Progenitor cell of endocrine pancreas (in vitro differentiated cells): ENCODE measurements around the gene GPR107. TPM values are rescaled to one million over a fixed set of nuclear protein-coding genes. Genes with fewer than 3 reads are reported as not detected.

Experiments
- DNase-seq: peaks from one replicate; pipeline ENCODE4 v3.0.0; 2021; ENCODE audit warnings: low spot score; ENCODE audit not compliant: unreplicated experiment
- H3K27ac Mint-ChIP-seq: 2 replicates; pipeline ENCODE4 v1.8.0; 2021; ENCODE audit warnings: mild to moderate bottlenecking, moderate library complexity, mixed read lengths
- H3K27me3 Mint-ChIP-seq: 2 replicates; pipeline ENCODE4 v1.8.0; 2021; ENCODE audit warnings: mixed read lengths
- H3K36me3 Mint-ChIP-seq: 2 replicates; pipeline ENCODE4 v1.8.0; 2022; ENCODE audit warnings: mixed read lengths; ENCODE audit not compliant: insufficient read depth
- H3K4me1 Mint-ChIP-seq: 2 replicates; pipeline ENCODE4 v1.8.0; 2021; ENCODE audit warnings: low read depth, mixed read lengths
- H3K4me3 Mint-ChIP-seq: 2 replicates; pipeline ENCODE4 v1.8.0; 2021; ENCODE audit warnings: low read depth, mild to moderate bottlenecking, moderate library complexity, mixed read lengths
- H3K9me3 Mint-ChIP-seq: 2 replicates; pipeline ENCODE4 v1.8.0; 2021; ENCODE audit warnings: low read depth, mixed read lengths
- CTCF ChIP-seq: fragments of 200-600 bp; sonication (generic); IDR thresholded peaks from one replicate; pipeline ENCODE4 v1.5.0; 2021; ENCODE audit warnings: antibody characterized with exemption, mild to moderate bottlenecking; ENCODE audit not compliant: unreplicated experiment
- total RNA-seq: library from RNA; stranded (reverse); gene quantifications from 2 replicates; pipeline ENCODE4 v1.2.1, GENCODE V29; 2021

Gene GPR107
- total RNA-seq, 1 donor from 2014 or later: 48.7 TPM

GRCh38 chr9:130128733-130129431, 75.2 kb downstream of the GPR107 start:
- peak overlapping the region; percentile 6 for H3K27ac Mint-ChIP-seq
- H3K36me3 Mint-ChIP-seq: peaks cover 15% of the 10 kb centered on the region
- TF ChIP-seq CTCF: no peak
- H3K4me3 Mint-ChIP-seq: no peak overlapping the region
- no peak for DNase-seq
- H3K9me3 Mint-ChIP-seq: no peaks in the 10 kb centered on the region
- peaks cover 16% of the 10 kb centered on the region for H3K4me1 Mint-ChIP-seq
- H3K27me3 Mint-ChIP-seq: no peaks in the 10 kb centered on the region

GRCh38 chr9:130129432-130130061, 75.8 kb downstream of the GPR107 start:
- H3K4me3 Mint-ChIP-seq: no peak overlapping the region
- peaks cover 17% of the 10 kb centered on the region for H3K4me1 Mint-ChIP-seq
- peaks cover 16% of the 10 kb centered on the region for H3K36me3 Mint-ChIP-seq
- no peak for TF ChIP-seq CTCF
- no peaks in the 10 kb centered on the region for H3K9me3 Mint-ChIP-seq
- peak overlapping the region; percentile 41 for H3K27ac Mint-ChIP-seq
- H3K27me3 Mint-ChIP-seq: no peaks in the 10 kb centered on the region
- no peak for DNase-seq

GRCh38 chr9:130132746-130133145, 79.0 kb downstream of the GPR107 start:
- Mint-ChIP-seq H3K4me1 (peaks cover 18% of the 10 kb centered on the region), H3K27ac (no peak overlapping the region), H3K9me3 (no peaks in the 10 kb centered on the region), H3K4me3 (no peak overlapping the region), H3K27me3 (no peaks in the 10 kb centered on the region), H3K36me3 (peaks cover 20% of the 10 kb centered on the region)
- no peak for DNase-seq
- no peak for TF ChIP-seq CTCF

- TF ChIP-seq CTCF: no peak
- Mint-ChIP-seq H3K36me3 (peaks cover 9% of the 10 kb centered on the region), H3K4me3 (no peak overlapping the region), H3K4me1 (peaks cover 11% of the 10 kb centered on the region), H3K27ac (no peak overlapping the region), H3K9me3 (no peaks in the 10 kb centered on the region), H3K27me3 (no peaks in the 10 kb centered on the region)
- no peak for DNase-seq
Measured at GRCh38 chr9:130137081-130137640, 83.5 kb downstream of the GPR107 start.

GRCh38 chr9:130137641-130138081, 84.0 kb downstream of the GPR107 start:
- H3K27ac Mint-ChIP-seq: peak overlapping the region; percentile 41
- H3K4me3 Mint-ChIP-seq: no peak overlapping the region
- H3K27me3 Mint-ChIP-seq: no peaks in the 10 kb centered on the region
- DNase-seq: no peak
- peaks cover 9% of the 10 kb centered on the region for H3K36me3 Mint-ChIP-seq
- H3K4me1 Mint-ChIP-seq: peaks cover 11% of the 10 kb centered on the region
- no peak for TF ChIP-seq CTCF
- H3K9me3 Mint-ChIP-seq: no peaks in the 10 kb centered on the region
